Esophagus squamous epithelium (tissue), 5 donors: ENCODE measurements around the gene BAIAP2. TPM values are rescaled to one million over a fixed set of nuclear protein-coding genes. Genes with fewer than 3 reads are reported as not detected.

Experiments
- DNase-seq: peaks from one replicate; lab custom pipeline; 2025; lab: John Stamatoyannopoulos, UW
- H3K27ac ChIP-seq, 4 donors: fragments of 200-600 bp; sonication (generic); one replicate each; pipeline ENCODE4 v1.5.1; 2016 to 2019; ENCODE audit warnings: mild to moderate bottlenecking in 1 of 4
- H3K27me3 ChIP-seq, 4 donors: fragments of 200-600 bp; sonication (generic); 1 replicate in 3 of 4; 2 replicates in 1 of 4; pipeline versions ENCODE4 v1.5.1 to v1.6.0; 2017 to 2021; ENCODE audit warnings: antibody characterized with exemption in 1 of 4
- H3K36me3 ChIP-seq, 3 donors: fragments of 200-600 bp; sonication (generic); one replicate each; pipeline ENCODE4 v1.5.1; 2016 to 2019
- H3K4me1 ChIP-seq, 3 donors: fragments of 200-600 bp; sonication (generic); one replicate each; pipeline ENCODE4 v1.5.1; 2017 to 2019
- H3K4me3 ChIP-seq, 4 donors: fragments of 200-600 bp; sonication (generic); 1 replicate in 3 of 4; 2 replicates in 1 of 4; pipeline ENCODE4 v1.5.1; 2016 to 2019; ENCODE audit warnings: mild to moderate bottlenecking in 2 of 4, moderate library complexity in 1 of 4
- H3K9me3 ChIP-seq, 3 donors: fragments of 200-600 bp; sonication (generic); one replicate each; pipeline ENCODE4 v1.5.1; 2016 to 2019
- CTCF ChIP-seq, 6 experiments: fragments of 450-650 bp in 4 of 6; fragments of 200-600 bp in 2 of 6; sonication (generic) in 2 of 6; IDR thresholded peaks; one replicate each; pipeline ENCODE4 v1.5.1; 2016 to 2019; ENCODE audit warnings: antibody characterized with exemption in 6 of 6, mild to moderate bottlenecking in 4 of 6, moderate library complexity in 4 of 6
- POLR2A ChIP-seq, 4 donors: fragments of 450-650 bp; IDR thresholded peaks; one replicate each; pipeline ENCODE4 v1.6.1; 2017; ENCODE audit warnings: antibody characterized with exemption in 4 of 4, mild to moderate bottlenecking in 4 of 4, moderate library complexity in 3 of 4
- WGBS, 2 donors: methylation state at CpG; one replicate each; pipeline ENCODE4 v1.1.5; 2018; 5-methylcytosine and 5-hydroxymethylcytosine counted together
- intact Hi-C: fragments of 100-400 bp; cut with DNase I; formaldehyde crosslinking; loops from one replicate; pipeline ENCODE4 v1.15.0; 2022
- total RNA-seq, 4 donors: library from RNA; depleted of rRNA; stranded (reverse); fragments of >200 nt; gene quantifications; one replicate each; pipeline ENCODE4 v1.1.0, GENCODE V29; 2016
- donor health status: DM: yes; HTN: yes; CAD: no.

The BAIAP2 gene
- total RNA-seq, 4 donors from 2014 or later, result 87.8 to 175 (median 105) TPM

GRCh38 chr17:81132770-81133723, 98.1 kb downstream of the BAIAP2 start:
- Histone ChIP-seq H3K27me3 (peaks cover 0 to 11% (median 0%) of the 10 kb centered on the region in 4 donors), H3K4me1 (no peaks in the 10 kb centered on the region), H3K36me3 (no peaks in the 10 kb centered on the region), H3K9me3 (no peaks in the 10 kb centered on the region), H3K27ac (no peak overlapping the region), H3K4me3 (no peak overlapping the region)
- intact Hi-C loops, result no loop called here
- TF ChIP-seq POLR2A (IDR thresholded peaks at IDR 0.05), result no peak
- TF ChIP-seq CTCF (IDR thresholded peaks at IDR 0.05), result no peak
- WGBS, 2 donors, result 40 to 87% methylated on average over 1 to 4 of the region's 22 CpGs
- DNase-seq, result no peak

- 80% methylated on average over 1 of the region's 28 CpGs; no CpG with 5 or more reads in 1 of the 2 donors for WGBS, 2 donors
- peaks cover 0 to 7% (median 0%) of the 10 kb centered on the region in 4 donors for H3K27me3 ChIP-seq
- TF ChIP-seq CTCF (IDR thresholded peaks at IDR 0.05), result no peak
- no peak for TF ChIP-seq POLR2A (IDR thresholded peaks at IDR 0.05)
- H3K4me1 ChIP-seq, result no peaks in the 10 kb centered on the region
- no peaks in the 10 kb centered on the region for H3K9me3 ChIP-seq
- H3K27ac ChIP-seq, result no peak overlapping the region
- no peaks in the 10 kb centered on the region for H3K36me3 ChIP-seq
- no peak for DNase-seq
- intact Hi-C loops, result no loop called here
- no peak overlapping the region for H3K4me3 ChIP-seq
These were observed 99.3 kb downstream of the BAIAP2 start for GRCh38 chr17:81134064-81134781.

- H3K27ac ChIP-seq, result no peak overlapping the region
- DNase-seq, result no peak
- H3K27me3 ChIP-seq, result peaks cover 0 to 7% (median 0%) of the 10 kb centered on the region in 4 donors
- TF ChIP-seq POLR2A (IDR thresholded peaks at IDR 0.05) (no peak), CTCF (IDR thresholded peaks at IDR 0.05) (no peak)
- H3K36me3 ChIP-seq, result no peaks in the 10 kb centered on the region
- 53 to 61% methylated on average over 21 to 23 of the region's 28 CpGs for WGBS, 2 donors
- no peak overlapping the region for H3K4me3 ChIP-seq
- no peaks in the 10 kb centered on the region for H3K4me1 ChIP-seq
- intact Hi-C loops, result no loop called here
- no peaks in the 10 kb centered on the region for H3K9me3 ChIP-seq
These were observed 100.7 kb downstream of the BAIAP2 start for GRCh38 chr17:81135505-81136278.

- intact Hi-C loops, result no loop called here
- no peak for DNase-seq
- TF ChIP-seq CTCF (IDR thresholded peaks at IDR 0.05) (no peak), POLR2A (IDR thresholded peaks at IDR 0.05) (no peak)
- Histone ChIP-seq H3K36me3 (no peaks in the 10 kb centered on the region), H3K27ac (no peak overlapping the region), H3K9me3 (no peaks in the 10 kb centered on the region), H3K4me3 (no peak overlapping the region), H3K4me1 (no peaks in the 10 kb centered on the region), H3K27me3 (peaks cover 0 to 7% (median 0%) of the 10 kb centered on the region in 4 donors)
- 65 to 92% methylated on average over 2 of the region's 8 CpGs for WGBS, 2 donors
These were observed 101.4 kb downstream of the BAIAP2 start for GRCh38 chr17:81136366-81136765.
